ENCODE results near the gene NCKAP5.

The NCKAP5 gene

GRCh38 chr2:132783883-132784282 is 784.4 kb downstream of the NCKAP5 start:
- no peaks in the 10 kb centered on the region for H3K27me3 ChIP-seq (replicated peaks)
- in situ Hi-C loops (cut with HindIII; ENCODE audit: low pct_ligation_motif_present, low sequenced_read_pairs) = no loop called here
- no peaks in the 10 kb centered on the region for H3K36me3 ChIP-seq (replicated peaks)
- H3K4me3 ChIP-seq (ENCODE audit: low read depth, low read length) = no peak overlapping the region
- no peak for DNase-seq
- H3K27ac ChIP-seq = no peak overlapping the region
- no peak for TF ChIP-seq CTCF (IDR thresholded peaks at IDR 0.05; ENCODE audit: low read depth, low read length, missing control alignments)

GRCh38 chr2:132782176-132782783 is 786.0 kb downstream of the NCKAP5 start:
- no peak for TF ChIP-seq CTCF (IDR thresholded peaks at IDR 0.05; ENCODE audit: low read depth, low read length, missing control alignments)
- in situ Hi-C loops (cut with HindIII; ENCODE audit: low pct_ligation_motif_present, low sequenced_read_pairs) = no loop called here
- Histone ChIP-seq H3K27ac (no peak overlapping the region), H3K27me3 (replicated peaks) (no peaks in the 10 kb centered on the region), H3K36me3 (replicated peaks) (no peaks in the 10 kb centered on the region), H3K4me3 (ENCODE audit: low read depth, low read length) (no peak overlapping the region)
- DNase-seq = no peak

- no peak for DNase-seq
- TF ChIP-seq CTCF (IDR thresholded peaks at IDR 0.05; ENCODE audit: low read depth, low read length, missing control alignments) = no peak
- in situ Hi-C loops (cut with HindIII; ENCODE audit: low pct_ligation_motif_present, low sequenced_read_pairs) = no loop called here
Measured at GRCh38 chr2:132780651-132781050, 787.6 kb downstream of the NCKAP5 start.

GRCh38 chr2:132779206-132779721 is 789.0 kb downstream of the NCKAP5 start:
- Histone ChIP-seq H3K36me3 (replicated peaks) (no peaks in the 10 kb centered on the region), H3K27me3 (replicated peaks) (no peaks in the 10 kb centered on the region), H3K4me3 (ENCODE audit: low read depth, low read length) (no peak overlapping the region), H3K27ac (no peak overlapping the region)
- no peak for DNase-seq
- in situ Hi-C loops (cut with HindIII; ENCODE audit: low pct_ligation_motif_present, low sequenced_read_pairs) = no loop called here
- TF ChIP-seq CTCF (IDR thresholded peaks at IDR 0.05; ENCODE audit: low read depth, low read length, missing control alignments) = no peak

More at GRCh38 chr2:132780651-132781050, 787.6 kb downstream of the NCKAP5 start:
- Histone ChIP-seq H3K27ac (no peak overlapping the region), H3K27me3 (replicated peaks) (no peaks in the 10 kb centered on the region), H3K36me3 (replicated peaks) (no peaks in the 10 kb centered on the region), H3K4me3 (ENCODE audit: low read depth, low read length) (no peak overlapping the region)

- no peak for TF ChIP-seq CTCF (IDR thresholded peaks at IDR 0.05; ENCODE audit: low read depth, low read length, missing control alignments)
- in situ Hi-C loops (cut with HindIII; ENCODE audit: low pct_ligation_motif_present, low sequenced_read_pairs) = no loop called here
Measured at GRCh38 chr2:132776287-132776686, 792.0 kb downstream of the NCKAP5 start.

GRCh38 chr2:132774189-132774588 is 794.1 kb downstream of the NCKAP5 start:
- no peak overlapping the region for H3K4me3 ChIP-seq (ENCODE audit: low read depth, low read length)
- DNase-seq = no peak
- H3K27me3 ChIP-seq (replicated peaks) = no peaks in the 10 kb centered on the region
- no peak overlapping the region for H3K27ac ChIP-seq
- in situ Hi-C loops (cut with HindIII; ENCODE audit: low pct_ligation_motif_present, low sequenced_read_pairs) = no loop called here
- no peak for TF ChIP-seq CTCF (IDR thresholded peaks at IDR 0.05; ENCODE audit: low read depth, low read length, missing control alignments)
- no peaks in the 10 kb centered on the region for H3K36me3 ChIP-seq (replicated peaks)

More at GRCh38 chr2:132776287-132776686, 792.0 kb downstream of the NCKAP5 start:
- H3K27ac ChIP-seq = no peak overlapping the region
- H3K4me3 ChIP-seq (ENCODE audit: low read depth, low read length) = no peak overlapping the region
- no peaks in the 10 kb centered on the region for H3K36me3 ChIP-seq (replicated peaks)
- no peaks in the 10 kb centered on the region for H3K27me3 ChIP-seq (replicated peaks)
- DNase-seq = no peak

All from brain microvascular endothelial cell (primary cell).